IPS-11a (cell line): Measurements from ENCODE around the gene CDH4.

Experiments used
- H3K4me3 ChIP-seq: one replicate; pipeline ENCODE4 v1.5.1; 2013; ENCODE audit warnings: low read depth, low read length, control low read depth

CDH4 gene

DNA sequence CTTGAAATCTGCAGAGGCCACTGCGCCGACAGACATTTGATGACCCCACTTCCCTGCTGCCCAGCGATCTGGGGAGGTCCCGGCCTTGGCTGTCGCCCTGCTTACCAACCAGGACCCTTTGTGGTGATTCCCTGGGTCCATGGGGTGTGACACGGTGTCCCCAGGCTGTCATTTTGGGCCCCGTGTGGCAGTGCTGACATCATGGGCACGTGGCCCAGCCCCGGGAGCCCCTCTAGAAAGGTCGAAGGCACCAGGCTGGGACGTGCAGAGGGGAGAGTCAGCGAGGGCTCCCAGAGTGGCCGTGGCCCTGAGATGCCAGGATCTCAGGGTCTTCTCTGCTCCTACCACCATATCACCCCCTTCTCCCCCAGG, 643.6 kb downstream of the CDH4 start:
- H3K4me3 ChIP-seq = no peak overlapping the region

DNA sequence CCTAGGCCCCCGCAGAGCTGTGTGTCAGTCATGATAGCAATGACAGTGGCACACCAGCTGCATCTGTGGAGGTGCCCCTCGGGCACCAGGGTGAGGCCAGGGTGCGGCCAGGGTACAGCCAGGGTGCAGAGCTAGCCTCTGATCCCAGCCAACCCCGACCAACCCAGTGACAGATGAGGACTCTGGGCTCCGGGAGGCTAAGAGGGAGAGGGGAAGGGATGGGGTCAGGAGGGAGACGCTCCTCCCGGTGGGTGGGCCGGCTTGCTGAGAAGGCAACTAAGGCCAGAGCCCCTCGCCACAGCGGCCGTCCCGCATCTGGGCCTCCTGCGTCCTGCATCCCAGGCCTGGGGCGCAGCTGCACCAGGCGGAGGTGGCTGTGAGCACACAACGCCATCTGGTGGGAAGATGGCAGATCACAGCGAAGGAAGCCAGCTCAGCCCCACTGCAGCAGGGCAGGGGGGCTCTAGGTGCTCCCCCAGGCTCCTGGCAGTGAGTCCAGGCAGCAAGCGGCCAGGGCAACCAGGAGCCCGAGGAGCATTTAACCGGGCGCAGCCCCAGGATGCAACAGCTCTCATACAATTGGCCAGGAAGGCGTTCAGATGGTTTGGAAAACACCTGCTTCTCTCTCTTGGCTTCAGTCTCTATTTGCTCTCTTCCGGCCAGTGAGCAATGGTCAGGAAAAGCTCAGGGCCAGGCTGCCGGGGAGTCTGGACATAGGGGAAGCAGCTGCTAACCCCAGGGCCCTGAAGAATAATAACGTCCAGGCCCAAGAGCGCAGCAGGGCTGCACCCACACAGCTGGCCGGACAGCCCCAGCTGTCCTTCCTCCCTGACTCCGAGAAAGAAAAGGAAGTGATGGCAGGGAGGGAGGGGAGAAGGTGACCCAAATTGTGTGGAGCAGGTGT, 644.2 kb downstream of the CDH4 start:
- H3K4me3 ChIP-seq = no peak overlapping the region

DNA sequence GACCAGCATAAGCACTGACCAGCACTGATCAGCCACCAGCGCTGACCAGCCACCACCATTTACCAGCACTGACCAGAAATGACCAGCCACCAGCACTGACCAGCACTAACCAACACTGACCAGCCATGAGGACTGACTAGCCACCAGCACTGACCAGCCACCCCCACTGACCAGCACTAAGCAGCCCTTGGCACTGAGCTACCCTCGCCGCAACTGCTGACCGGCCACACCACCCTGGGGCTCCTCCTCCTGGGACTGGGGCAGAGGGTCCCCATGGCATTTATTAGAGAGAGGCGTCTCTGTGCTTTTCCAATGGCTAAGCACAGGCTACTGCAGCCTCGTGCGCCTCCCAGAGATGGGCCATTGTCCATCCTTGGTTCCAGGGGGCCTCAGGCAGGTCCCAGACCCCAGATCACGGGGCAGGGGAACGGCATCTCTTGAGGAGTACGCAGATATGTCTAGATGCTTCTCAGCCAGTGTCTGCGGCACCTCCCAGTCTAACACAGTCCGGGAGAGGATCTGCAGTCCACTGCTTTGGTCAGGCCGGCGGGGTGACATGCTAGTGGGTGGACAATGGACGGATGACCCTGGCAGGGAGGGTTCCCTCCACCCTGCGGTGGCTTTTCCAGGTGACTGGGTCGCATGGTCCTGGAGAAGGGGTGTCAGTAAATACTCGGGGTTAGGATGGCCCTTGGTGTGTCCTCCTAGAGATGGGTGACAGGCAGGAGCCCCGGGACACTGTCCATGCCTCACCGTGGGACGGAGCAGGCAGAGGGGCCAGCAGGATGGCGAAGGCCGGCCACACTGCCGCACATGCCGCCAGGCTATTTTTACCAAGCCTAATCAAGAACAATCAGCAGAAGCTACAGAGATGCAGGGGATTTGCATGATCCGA, 645.6 kb downstream of the CDH4 start:
- H3K4me3 ChIP-seq = no peak overlapping the region

DNA sequence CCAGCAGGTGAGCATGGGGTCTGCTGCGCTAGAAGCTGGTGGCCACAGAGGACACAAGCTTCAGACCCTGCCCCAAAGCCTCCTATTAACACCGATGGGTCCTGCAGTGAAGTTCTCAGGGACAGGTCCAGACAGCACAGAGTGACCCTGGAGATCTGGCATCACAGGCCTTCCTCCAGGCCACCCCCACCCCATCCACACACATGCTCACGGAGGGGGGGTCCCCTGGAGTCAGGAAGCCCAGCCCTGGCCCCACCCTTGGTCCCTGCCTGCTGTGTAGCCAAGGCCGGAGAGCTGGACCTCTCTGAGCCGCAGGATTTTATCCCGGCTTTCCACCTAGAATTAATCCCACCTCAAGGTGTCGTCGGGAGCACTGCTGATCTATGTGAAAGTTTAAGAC, 646.3 kb downstream of the CDH4 start:
- no peak overlapping the region for H3K4me3 ChIP-seq

DNA sequence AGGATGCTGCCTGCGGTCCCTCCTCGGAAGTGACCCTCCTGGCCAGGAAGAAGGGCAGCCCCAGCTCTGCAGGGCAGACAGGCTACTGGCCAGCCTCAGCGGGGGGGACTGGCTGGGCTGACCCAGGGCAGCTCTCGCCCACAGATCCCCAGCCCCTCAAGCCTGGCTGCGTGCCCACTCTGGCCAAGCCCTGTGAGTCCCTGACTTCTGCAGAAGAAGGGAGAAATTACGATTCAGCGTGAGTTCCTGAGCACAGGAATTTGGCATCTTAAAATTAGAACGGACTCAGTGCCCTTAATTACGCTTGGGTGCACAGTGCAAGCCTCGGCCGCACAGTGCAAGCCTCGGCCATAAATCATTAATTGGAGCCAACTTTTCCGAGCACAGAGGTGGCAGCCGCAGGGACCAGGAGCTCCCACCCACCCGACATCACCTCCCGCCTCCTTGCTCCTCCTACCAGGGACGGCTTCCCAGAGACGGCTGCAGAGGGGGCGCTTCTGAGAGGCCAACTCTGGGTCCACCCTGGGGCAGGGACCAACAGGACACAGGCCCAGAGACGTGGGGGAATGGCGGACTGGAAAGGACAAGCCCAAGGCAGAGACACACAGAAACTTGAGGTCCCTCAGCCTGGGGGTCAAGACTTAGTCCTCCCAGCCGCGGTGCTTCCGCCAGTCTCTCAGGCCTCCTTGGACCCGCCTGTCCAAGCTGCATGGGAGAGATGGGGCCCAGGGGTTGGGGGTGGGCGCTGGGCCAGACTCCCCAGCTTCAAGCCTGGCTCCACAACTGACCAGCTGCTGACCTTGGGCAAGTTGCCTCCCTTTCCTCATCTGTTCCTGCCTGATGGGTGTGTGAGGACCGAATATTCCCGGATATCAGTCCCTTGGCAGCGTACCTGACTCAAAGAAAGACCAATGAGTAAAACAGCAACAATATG, 648.2 kb downstream of the CDH4 start:
- no peak overlapping the region for H3K4me3 ChIP-seq

DNA sequence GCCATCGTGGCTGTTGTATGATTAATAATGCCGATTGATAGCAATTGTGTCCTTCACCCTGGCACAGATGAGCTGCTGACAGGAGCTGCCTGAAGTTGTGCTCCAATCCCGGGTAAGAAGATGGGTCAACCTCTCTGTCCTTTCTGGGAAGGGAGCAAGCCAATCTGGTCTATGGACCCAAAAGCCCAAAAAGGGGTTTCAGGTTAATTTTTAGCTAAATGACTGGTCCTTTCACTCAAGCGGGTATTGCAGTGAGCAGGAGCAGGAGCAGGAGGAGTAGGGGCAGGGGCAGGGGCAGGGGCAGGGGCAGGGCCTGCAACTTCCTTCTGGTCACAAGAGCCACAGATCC, 648.9 kb downstream of the CDH4 start:
- H3K4me3 ChIP-seq = no peak overlapping the region

DNA sequence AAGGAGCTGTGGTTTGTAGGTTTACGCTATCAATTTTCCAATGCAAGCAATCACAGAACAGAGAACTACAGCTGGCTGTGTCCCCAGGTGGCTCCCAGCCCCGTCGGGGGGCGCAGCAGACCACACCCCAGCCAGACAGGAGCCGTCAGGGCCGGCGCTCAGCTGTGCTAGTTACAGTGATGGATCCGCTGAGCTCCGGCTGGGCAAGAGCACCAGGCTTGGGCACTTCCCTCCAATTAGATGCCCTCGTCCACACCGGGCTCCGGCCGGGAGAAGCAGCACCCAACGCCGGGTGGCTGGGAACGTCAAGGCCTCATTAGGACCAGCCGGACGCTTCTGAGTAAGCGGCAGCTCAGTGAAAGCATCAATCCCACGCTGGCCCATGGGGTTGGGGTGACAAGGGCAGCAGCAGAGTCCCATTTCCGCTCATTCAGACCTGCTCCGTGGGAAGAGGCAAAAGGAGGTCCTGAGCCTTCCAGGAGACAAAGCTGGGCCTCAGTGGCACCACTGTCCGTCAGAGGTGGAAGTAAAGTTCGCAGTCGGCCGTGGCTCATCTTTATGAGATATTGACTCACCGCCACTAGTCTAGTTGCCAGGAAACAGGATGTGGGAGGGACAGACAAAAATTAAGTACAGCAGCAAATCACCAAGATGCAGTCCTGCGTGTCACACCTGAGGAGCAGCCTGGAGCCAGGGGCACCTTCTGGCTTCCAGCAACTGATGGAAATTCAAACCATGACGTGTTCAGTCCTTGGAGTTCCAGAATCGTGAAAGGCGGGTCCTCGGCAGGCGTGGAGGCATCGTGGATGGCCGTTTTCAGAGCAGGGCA, 649.5 kb downstream of the CDH4 start:
- H3K4me3 ChIP-seq = no peak overlapping the region

DNA sequence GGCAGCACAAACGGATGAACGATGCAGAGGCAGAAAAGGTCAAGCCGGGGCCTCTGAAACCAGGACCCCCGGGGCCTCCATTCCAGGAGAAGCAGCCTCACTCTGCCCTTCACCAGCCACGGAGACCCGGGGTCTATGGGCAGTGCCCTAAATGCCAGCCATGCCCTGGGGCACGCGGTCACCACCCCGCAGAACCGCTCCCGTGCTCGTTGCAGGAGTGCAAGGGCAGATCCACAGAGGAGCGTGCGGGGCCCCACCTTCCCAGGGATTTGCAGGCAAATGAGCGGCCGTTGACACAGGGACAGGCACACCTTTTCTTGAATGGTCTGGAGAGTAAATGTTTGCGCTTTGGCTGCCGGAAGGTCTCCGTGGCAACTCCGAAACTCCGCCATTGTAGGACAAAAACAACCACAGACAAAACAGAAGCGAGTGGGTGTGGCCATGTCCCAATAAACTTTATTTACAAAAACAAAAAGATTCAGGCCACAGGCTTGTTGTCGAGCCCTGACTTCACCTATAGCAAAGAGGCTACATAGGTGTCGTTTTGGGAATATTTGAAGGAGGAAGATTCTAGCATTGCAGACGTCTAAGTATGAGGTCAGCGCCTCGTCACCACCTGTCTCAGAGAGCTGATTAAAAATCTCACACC, 650.3 kb downstream of the CDH4 start:
- no peak overlapping the region for H3K4me3 ChIP-seq

DNA sequence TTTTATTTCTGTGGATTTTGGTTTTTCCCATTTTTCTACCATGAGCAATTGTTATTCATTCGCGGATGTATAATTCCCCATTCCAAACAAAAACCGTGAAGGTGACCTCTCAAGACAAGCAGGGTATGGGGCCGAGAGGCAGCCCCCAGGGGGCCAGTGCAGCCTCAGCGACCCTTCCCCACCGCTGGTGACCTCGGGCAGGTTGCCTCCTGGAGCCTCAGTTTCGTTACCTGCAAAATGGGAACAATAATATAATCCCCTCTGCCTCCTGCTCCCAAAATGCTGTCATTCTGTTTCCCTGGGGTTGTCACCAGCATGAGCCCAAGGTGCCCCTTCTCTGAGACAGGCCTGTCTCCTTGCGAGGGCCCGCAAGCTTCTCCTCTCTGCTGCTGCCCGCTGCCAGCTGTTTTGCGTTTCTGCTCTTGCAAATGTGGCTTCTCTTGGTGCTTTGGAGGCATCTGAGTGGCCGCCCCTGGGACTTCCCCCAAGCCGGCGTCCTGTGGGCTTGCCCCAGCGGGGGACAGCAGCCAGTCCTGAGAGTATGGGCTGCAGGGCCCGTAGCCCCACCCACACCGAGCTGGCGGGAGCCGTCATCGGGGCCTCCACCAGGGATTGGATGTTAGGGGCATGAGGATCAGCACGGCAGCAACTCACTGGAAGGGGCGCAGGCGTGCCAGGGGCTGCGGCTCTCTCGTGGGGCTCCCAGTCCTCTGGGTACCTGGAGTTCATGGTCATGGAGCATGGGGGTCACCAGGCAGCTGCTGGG, 651.7 kb downstream of the CDH4 start:
- no peak overlapping the region for H3K4me3 ChIP-seq

DNA sequence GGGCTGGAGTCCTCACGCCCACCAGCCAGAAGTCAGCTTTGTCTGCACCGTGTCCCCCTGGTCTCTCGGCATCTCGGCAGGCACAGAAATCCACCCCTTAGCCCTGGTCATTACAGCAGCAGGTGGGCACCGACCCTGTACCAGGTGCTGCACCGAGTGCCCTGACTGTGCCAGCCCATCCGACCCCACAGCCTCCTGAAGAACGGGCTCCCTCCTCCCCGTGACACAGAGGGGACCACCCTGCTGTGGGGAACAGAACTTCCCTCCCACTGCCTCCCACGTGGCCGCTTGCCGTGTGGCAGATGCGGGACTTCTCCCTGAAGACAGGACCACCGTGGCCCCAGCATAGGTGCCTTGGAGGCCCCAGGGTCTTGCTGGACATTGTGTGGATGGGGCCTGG, 652.4 kb downstream of the CDH4 start:
- no peak overlapping the region for H3K4me3 ChIP-seq

DNA sequence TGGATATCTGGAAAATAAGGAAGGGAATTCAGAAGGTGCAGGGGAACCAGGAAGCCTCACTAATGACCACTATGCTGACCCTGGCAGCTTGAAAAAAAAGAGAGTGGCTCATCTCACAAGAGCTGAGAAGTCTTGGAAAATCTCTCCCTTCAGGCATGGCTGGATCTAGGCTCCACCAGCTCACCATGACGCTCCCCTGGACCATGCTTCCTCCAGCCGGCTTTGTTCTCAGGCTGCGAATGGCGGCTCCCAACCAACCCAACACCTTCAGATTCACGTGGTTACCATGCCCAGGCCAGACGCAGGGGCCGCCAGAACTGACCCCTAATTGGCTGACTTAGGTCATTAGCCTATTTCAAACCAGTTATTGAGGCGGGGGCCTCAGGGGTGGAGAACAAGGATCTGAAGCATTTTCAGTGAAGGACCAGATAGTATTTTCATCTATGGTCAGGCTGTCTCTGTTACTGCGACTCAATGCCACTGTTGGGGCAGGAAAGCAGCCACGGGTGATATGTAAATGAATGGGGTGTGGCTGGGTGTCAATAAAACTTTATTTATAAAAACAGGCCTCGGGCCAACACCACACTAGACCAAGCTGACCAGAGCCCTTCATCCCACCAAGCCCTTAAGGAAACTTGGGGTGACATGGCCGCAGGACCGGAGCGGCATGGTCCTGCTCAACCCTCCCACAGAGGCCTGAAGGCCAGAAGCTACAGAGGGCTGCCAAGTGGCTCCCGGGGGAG, 653.9 kb downstream of the CDH4 start:
- H3K4me3 ChIP-seq = no peak overlapping the region

DNA sequence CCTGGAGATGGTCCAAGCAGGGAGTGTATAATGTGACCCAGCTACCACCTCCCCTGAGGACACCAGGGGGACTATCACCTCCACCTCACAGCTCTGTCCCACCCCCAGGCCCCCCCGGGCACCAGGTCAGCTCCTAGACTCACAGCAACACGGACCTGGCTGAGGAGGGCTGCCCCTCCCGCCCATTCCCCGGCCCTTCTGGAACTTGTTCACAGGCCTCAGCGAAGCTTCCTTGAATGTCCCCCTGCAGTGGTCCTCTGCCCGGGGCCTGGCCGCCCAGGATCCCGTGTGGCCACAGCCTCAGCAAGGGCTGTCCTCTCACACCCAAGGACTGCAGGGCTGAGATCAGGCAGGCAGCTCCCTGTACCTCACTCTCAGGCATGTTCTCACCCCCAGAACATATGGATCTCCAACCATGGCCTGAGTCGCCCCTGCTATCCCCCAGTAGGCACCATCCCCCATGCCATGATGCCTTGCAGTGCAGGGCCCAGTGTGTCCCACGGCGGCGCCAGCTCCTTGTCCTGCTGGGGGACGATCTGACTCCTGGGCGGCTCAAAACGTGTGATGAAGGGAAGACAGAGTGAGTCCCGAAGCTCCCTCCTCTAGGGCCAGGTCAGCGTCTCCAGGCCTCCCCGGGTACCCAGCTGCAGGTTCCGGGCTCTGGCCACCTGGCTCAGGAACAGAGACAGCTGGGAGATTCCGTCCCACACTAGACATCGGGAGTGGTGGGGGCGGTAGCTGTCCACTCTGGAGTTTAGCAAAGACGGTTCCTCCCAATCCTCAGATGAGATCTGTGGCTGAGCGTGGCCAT, 655.2 kb downstream of the CDH4 start:
- no peak overlapping the region for H3K4me3 ChIP-seq

DNA sequence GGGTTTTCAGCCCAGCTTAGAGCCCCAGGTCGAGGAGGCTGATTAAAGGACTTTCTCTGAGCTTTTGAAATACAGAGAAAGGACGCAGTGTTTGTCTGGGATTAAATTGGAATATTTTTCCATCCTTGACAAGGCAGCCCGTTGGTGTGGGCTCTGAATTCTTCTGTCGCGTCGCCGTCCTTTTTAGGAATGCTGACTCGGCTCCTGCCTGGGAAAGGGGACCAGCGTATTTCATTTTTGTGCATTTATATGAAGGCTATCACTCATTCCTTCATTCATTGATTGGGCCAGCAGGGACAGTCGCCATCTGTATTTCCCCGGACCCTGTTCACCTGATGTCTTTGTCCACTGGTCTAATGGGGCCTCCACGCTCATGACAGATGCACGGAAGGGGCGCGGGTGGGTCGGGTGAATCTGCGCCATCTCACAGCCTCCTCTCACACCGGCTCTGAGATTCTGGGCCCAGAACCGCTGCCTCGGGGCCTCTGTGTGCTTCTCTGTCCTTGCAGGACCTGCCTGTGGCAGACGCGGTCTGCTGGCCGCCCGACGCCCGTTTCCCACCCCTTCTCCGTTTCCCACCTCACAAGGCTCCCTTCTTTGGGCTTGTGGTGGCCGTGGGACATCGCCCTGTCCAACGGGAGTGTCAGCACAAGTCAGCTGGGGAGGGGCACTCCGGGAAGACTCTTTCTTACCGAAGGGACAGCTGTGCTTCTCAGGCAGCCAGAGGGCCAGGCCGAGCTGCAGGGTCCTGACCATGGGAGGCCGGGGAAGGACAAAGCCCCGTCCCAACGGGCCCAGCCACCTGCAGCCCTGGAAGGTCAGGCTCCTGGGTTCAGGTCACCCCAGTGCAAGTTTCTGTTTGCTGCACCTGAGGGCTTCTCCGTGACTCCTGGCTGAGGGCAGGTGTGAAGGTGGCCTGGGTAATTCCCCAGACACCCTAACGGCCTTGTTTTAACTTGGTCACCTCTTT, 656.3 kb downstream of the CDH4 start:
- H3K4me3 ChIP-seq = no peak overlapping the region

DNA sequence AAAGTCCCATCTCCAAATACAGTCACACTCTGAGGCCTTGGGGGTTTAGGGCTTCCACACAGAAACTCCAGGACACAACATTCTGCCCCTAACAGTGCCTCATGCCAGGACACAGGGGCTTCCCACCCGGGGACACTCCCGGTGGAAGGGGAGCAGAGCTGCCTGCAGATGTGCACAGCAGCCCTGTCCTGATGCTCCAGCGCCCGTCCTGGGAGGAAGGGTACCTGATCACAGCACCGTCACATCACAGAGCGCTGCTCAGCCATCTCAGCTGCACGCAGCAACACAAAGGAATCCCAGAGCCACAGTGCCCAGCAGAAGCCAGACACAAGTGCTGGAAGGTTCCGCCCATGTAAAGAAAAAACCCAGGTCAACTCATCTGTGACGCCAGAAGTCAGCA, 657.0 kb downstream of the CDH4 start:
- H3K4me3 ChIP-seq = no peak overlapping the region

DNA sequence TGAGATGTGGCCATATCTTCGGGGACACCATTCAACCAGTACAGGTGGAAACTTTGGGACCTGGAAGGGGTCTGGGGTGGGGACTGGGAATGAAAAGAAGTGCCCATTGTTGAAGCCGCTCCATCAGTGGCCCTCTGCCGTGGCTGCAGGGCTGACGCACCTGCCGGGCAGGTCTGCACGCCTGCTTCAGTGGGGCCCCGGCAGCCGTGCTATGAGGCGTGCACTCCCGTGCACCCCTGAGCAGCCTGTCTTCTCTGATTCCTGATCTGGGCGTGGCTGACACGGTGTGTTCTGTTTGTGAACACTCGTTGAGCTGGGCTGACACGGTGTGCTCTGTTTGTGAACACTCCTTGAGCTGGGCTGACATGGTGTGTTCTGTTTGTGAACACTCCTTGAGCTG, 657.8 kb downstream of the CDH4 start:
- H3K4me3 ChIP-seq = no peak overlapping the region

DNA sequence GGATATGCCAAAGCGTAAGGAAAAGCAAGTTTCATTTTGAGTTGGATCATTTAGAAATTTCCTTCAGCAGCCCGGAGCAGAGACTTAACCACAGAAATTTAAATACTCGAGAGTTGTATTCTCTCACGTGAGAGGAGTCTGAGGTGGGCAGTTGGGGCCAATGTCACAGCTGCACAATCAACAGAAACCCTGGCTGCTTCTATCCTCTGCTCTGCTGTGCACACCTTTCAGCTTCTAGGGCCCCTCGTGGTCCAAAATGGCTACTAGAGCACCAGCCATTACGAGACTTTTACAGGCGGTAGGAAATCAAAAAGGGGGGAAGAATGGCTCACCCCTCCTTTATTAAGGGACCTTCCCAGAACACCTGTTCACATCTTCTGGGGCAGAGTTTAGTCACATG, 659.8 kb downstream of the CDH4 start:
- H3K4me3 ChIP-seq = no peak overlapping the region
